K562 (cell line): ENCODE results near the gene SPDYE1. TPM values are rescaled to one million over a fixed set of nuclear protein-coding genes. Genes with fewer than 3 reads are reported as not detected.

Experiments
- CSDE1 ChIP-seq, 2 experiments: fragments of 450-650 bp; IDR thresholded peaks; 2 replicates each; pipeline ENCODE4 v1.6.1; 2016; ENCODE audit warnings: mild to moderate bottlenecking in 1 of 2
- E2F3 ChIP-seq: fragments of 250-450 bp; sonication (Bioruptor Pico); IDR thresholded peaks from 2 replicates; pipeline ENCODE4 v1.4.0; 2020; ENCODE audit warnings: mild to moderate bottlenecking
- HMGN3 ChIP-seq: IDR thresholded peaks from 2 replicates; pipeline ENCODE4 v1.6.1; 2011; ENCODE audit warnings: borderline replicate concordance, low read depth, mild to moderate bottlenecking, mixed read lengths, low read length; ENCODE audit not compliant: insufficient read length; ENCODE audit errors: extremely low read depth
- NCOR1 ChIP-seq: fragments of 450-650 bp; IDR thresholded peaks from 2 replicates; pipeline ENCODE4 v1.6.1; 2016; ENCODE audit warnings: mild to moderate bottlenecking, moderate library complexity
- SAFB ChIP-seq: fragments of 200-400 bp; formaldehyde crosslinking; IDR thresholded peaks from 2 replicates; pipeline ENCODE4 v1.6.1; 2017; ENCODE audit warnings: low read depth, low read length, borderline replicate concordance
- SAFB2 ChIP-seq: fragments of 200-400 bp; formaldehyde crosslinking; IDR thresholded peaks from 2 replicates; pipeline ENCODE4 v1.6.1; 2018; ENCODE audit warnings: borderline replicate concordance, low read length, low read depth, moderate library complexity; ENCODE audit not compliant: severe bottlenecking
- SIRT6 ChIP-seq: IDR thresholded peaks from one replicate; pipeline ENCODE4 v1.6.1; 2012; ENCODE audit warnings: low read depth, mild to moderate bottlenecking, control low read depth, inconsistent platforms, low read length, moderate library complexity
- STAT5B ChIP-seq: fragments of 250-450 bp; sonication (Bioruptor Pico); IDR thresholded peaks from 2 replicates; pipeline ENCODE4 v1.8.0; 2021; ENCODE audit warnings: mild to moderate bottlenecking, inconsistent platforms
- ZNF224 ChIP-seq: sonication (generic); formaldehyde crosslinking; IDR thresholded peaks from 2 replicates; pipeline ENCODE4 v1.8.0; 2022; ENCODE audit warnings: mild to moderate bottlenecking, missing genetic modification reagents
- ZNF431 ChIP-seq: sonication (generic); formaldehyde crosslinking; IDR thresholded peaks from 2 replicates; pipeline ENCODE4 v1.8.0; 2022; ENCODE audit warnings: mild to moderate bottlenecking, missing genetic modification reagents
- ZNF586 ChIP-seq: fragments of 450-650 bp; formaldehyde crosslinking; conservative IDR thresholded peaks from 2 replicates; pipeline ENCODE4 v1.4.0; 2020; ENCODE audit warnings: mild to moderate bottlenecking, moderate library complexity
- polyA plus RNA-seq, 8 experiments: library from polyadenylated mRNA; depleted of rRNA in 4 of 8; stranded (reverse) in 5 of 8; unstranded in 3 of 8; fragments of >200 nt; fragmentation: Nextera tagmentation in 2 of 8; fragmentation: Illumina TruSeq in 1 of 8; extraction: Ambion mirVana in 2 of 8; extraction: Trizol in 1 of 8; gene quantifications; 2 replicates each; pipeline versions ENCODE4 v1.2.1 to v1.2.3, GENCODE V29; 2011 to 2014; ENCODE audit warnings: inconsistent platforms in 1 of 8, missing spikeins in 1 of 8
- total RNA-seq, 7 experiments: library from RNA; depleted of rRNA in 6 of 7; stranded (reverse); fragments of >200 nt in 6 of 7; fragmentation: Illumina TruSeq in 2 of 7; extraction: Trizol in 2 of 7; gene quantifications; 2 replicates each; pipeline versions ENCODE4 v1.2.1 to v1.2.3, GENCODE V29; 2011 to 2021; ENCODE audit warnings: low replicate concordance in 1 of 7
- TF ChIP-seq, protein P1 (sequence below): fragments of 250-450 bp; sonication (Bioruptor Pico); IDR thresholded peaks from 2 replicates; pipeline ENCODE4 v1.5.0; 2022; ENCODE audit warnings: mild to moderate bottlenecking
- TF ChIP-seq, protein P2 (sequence below): sonication (generic); IDR thresholded peaks from 2 replicates; pipeline ENCODE4 v1.6.1; 2016
- TF ChIP-seq, protein P3 (sequence below): fragments of 250-450 bp; sonication (Bioruptor Pico); IDR thresholded peaks from 2 replicates; pipeline ENCODE4 v1.4.0; 2020; ENCODE audit warnings: mild to moderate bottlenecking, moderate library complexity
- TF ChIP-seq, protein P4 (sequence below): fragments of 250-450 bp; sonication (Bioruptor Pico); IDR thresholded peaks from 2 replicates; pipeline ENCODE4 v1.4.0; 2020; ENCODE audit warnings: mild to moderate bottlenecking, moderate library complexity
- TF ChIP-seq, protein P5 (sequence below): sonication (generic); formaldehyde crosslinking; IDR thresholded peaks from 2 replicates; pipeline ENCODE4 v1.8.1; 2022; ENCODE audit warnings: missing genetic modification reagents

Gene SPDYE1
- total and polyA plus RNA-seq, 9 of the 15 experiments (the other 6 are each of a cell fraction or from before 2014, with no cell fraction given), result 0.04 to 0.10 TPM; not detected in 7

DNA sequence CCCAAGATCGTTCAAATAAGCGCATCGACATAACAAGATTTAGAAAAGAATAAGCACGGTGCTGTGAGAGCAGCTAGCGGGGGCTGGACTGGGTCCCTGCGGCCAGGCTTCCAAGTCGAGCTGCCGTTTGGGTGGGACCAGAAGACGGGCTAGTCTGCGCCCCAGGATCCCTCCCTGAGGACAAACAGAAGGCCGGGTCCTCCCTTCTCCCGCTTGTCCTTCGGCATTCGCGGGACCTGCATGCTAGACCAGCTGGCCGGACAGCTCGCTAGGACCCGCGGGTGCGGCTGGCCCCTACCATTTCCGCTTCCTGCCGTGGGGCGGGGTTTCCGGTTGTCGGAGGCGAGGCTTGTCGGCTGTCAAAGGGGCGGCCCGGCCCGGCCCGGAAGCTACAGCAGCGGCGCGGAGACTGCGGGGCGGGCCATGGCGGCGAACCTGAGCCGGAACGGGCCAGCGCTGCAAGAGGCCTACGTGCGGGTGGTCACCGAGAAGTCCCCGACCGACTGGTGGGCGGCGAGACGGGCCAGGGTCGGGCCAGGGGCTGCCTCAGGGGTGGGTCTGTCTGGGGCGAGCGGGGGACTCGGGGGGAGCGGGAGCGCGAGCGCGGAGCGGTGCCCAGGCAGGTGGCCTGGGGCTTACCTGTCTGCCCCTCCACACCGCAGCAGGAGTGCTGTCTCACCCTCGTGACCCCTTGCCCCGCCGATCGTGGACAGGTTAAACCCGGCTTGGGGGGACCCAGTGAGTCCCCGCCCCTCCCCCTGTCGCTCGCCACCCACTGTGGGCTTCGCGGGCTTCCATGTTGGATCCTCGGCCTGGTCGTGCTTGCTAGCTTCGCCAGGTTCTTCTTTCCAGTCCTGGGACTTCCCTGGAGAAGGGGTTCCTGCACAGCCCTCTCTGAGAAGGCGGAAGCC lies 46.9 kb downstream of the SPDYE1 start, which contains the start of gene DBNL (continued):
- TF ChIP-seq, protein P1, sequence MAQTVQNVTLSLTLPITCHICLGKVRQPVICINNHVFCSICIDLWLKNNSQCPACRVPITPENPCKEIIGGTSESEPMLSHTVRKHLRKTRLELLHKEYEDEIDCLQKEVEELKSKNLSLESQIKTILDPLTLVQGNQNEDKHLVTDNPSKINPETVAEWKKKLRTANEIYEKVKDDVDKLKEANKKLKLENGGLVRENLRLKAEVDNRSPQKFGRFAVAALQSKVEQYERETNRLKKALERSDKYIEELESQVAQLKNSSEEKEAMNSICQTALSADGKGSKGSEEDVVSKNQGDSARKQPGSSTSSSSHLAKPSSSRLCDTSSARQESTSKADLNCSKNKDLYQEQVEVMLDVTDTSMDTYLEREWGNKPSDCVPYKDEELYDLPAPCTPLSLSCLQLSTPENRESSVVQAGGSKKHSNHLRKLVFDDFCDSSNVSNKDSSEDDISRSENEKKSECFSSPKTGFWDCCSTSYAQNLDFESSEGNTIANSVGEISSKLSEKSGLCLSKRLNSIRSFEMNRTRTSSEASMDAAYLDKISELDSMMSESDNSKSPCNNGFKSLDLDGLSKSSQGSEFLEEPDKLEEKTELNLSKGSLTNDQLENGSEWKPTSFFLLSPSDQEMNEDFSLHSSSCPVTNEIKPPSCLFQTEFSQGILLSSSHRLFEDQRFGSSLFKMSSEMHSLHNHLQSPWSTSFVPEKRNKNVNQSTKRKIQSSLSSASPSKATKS, result no peak
- TF ChIP-seq SIRT6 (no peak), ZNF431 (CRISPR knock-in tag) (no peak), ZNF224 (CRISPR knock-in tag) (no peak), E2F3 (CRISPR knock-in tag) (no peak), STAT5B (CRISPR knock-in tag) (no peak), HMGN3 (peak; percentile 72), SAFB (no peak), ZNF586 (CRISPR knock-in tag) (no peak), NCOR1 (no peak), SAFB2 (no peak), CSDE1 (IDR thresholded peaks at IDR 0.05) (no peak)
- TF ChIP-seq, protein P2, sequence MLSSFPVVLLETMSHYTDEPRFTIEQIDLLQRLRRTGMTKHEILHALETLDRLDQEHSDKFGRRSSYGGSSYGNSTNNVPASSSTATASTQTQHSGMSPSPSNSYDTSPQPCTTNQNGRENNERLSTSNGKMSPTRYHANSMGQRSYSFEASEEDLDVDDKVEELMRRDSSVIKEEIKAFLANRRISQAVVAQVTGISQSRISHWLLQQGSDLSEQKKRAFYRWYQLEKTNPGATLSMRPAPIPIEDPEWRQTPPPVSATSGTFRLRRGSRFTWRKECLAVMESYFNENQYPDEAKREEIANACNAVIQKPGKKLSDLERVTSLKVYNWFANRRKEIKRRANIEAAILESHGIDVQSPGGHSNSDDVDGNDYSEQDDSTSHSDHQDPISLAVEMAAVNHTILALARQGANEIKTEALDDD, result no peak
- TF ChIP-seq, protein P3, sequence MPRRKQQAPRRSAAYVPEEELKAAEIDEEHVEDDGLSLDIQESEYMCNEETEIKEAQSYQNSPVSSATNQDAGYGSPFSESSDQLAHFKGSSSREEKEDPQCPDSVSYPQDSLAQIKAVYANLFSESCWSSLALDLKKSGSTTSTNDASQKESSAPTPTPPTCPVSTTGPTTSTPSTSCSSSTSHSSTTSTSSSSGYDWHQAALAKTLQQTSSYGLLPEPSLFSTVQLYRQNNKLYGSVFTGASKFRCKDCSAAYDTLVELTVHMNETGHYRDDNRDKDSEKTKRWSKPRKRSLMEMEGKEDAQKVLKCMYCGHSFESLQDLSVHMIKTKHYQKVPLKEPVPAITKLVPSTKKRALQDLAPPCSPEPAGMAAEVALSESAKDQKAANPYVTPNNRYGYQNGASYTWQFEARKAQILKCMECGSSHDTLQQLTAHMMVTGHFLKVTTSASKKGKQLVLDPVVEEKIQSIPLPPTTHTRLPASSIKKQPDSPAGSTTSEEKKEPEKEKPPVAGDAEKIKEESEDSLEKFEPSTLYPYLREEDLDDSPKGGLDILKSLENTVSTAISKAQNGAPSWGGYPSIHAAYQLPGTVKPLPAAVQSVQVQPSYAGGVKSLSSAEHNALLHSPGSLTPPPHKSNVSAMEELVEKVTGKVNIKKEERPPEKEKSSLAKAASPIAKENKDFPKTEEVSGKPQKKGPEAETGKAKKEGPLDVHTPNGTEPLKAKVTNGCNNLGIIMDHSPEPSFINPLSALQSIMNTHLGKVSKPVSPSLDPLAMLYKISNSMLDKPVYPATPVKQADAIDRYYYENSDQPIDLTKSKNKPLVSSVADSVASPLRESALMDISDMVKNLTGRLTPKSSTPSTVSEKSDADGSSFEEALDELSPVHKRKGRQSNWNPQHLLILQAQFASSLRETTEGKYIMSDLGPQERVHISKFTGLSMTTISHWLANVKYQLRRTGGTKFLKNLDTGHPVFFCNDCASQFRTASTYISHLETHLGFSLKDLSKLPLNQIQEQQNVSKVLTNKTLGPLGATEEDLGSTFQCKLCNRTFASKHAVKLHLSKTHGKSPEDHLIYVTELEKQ (CRISPR knock-in tag), result no peak
- TF ChIP-seq, protein P4, sequence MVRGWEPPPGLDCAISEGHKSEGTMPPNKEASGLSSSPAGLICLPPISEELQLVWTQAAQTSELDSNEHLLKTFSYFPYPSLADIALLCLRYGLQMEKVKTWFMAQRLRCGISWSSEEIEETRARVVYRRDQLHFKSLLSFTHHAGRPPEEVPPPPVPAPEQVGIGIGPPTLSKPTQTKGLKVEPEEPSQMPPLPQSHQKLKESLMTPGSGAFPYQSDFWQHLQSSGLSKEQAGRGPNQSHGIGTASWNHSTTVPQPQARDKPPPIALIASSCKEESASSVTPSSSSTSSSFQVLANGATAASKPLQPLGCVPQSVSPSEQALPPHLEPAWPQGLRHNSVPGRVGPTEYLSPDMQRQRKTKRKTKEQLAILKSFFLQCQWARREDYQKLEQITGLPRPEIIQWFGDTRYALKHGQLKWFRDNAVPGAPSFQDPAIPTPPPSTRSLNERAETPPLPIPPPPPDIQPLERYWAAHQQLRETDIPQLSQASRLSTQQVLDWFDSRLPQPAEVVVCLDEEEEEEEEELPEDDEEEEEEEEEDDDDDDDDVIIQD, result no peak
- TF ChIP-seq, protein P5, sequence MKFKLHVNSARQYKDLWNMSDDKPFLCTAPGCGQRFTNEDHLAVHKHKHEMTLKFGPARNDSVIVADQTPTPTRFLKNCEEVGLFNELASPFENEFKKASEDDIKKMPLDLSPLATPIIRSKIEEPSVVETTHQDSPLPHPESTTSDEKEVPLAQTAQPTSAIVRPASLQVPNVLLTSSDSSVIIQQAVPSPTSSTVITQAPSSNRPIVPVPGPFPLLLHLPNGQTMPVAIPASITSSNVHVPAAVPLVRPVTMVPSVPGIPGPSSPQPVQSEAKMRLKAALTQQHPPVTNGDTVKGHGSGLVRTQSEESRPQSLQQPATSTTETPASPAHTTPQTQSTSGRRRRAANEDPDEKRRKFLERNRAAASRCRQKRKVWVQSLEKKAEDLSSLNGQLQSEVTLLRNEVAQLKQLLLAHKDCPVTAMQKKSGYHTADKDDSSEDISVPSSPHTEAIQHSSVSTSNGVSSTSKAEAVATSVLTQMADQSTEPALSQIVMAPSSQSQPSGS (CRISPR knock-in tag), result no peak
